ENCODE measurements around the gene KRT20. TPM values are rescaled to one million over a fixed set of nuclear protein-coding genes. Genes with fewer than 3 reads are reported as not detected.

The KRT20 gene
- total RNA-seq, 1 donor from 2014 or later = not detected

DNA sequence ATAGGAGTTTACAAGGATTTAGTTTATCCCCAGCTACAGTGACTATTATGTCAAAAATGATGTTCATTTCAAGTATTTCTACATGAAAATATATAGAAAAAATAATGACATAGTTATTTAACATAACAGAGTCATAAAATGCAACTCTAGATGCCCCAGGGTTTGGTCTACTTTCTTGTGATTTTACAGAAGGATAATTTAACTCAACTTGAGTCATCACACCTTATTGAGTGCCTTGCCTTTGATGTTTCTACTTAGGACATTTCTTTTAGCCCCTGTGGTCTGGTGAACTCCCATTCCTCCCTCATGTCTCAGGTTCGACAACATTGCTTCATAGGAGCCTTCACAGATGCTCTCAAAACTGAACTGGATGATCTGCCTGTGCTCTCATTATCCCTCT lies 2.0 kb downstream of the KRT20 start:
- no peak overlapping the region for H3K4me3 ChIP-seq
- TF ChIP-seq, protein P1, sequence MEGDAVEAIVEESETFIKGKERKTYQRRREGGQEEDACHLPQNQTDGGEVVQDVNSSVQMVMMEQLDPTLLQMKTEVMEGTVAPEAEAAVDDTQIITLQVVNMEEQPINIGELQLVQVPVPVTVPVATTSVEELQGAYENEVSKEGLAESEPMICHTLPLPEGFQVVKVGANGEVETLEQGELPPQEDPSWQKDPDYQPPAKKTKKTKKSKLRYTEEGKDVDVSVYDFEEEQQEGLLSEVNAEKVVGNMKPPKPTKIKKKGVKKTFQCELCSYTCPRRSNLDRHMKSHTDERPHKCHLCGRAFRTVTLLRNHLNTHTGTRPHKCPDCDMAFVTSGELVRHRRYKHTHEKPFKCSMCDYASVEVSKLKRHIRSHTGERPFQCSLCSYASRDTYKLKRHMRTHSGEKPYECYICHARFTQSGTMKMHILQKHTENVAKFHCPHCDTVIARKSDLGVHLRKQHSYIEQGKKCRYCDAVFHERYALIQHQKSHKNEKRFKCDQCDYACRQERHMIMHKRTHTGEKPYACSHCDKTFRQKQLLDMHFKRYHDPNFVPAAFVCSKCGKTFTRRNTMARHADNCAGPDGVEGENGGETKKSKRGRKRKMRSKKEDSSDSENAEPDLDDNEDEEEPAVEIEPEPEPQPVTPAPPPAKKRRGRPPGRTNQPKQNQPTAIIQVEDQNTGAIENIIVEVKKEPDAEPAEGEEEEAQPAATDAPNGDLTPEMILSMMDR (IDR thresholded peaks at IDR 0.05) = no peak
- no peaks in the 10 kb centered on the region for H3K36me3 ChIP-seq
- no peaks in the 10 kb centered on the region for H3K9me3 ChIP-seq
- no peaks in the 10 kb centered on the region for H3K4me1 ChIP-seq
- H3K27me3 ChIP-seq = no peaks in the 10 kb centered on the region
- DNase-seq (ENCODE audit: low spot score in 2 of 2) = no peak
- no peak overlapping the region for H3K27ac ChIP-seq
- intact Hi-C loops (cut with DNase I) = no loop called here

DNA sequence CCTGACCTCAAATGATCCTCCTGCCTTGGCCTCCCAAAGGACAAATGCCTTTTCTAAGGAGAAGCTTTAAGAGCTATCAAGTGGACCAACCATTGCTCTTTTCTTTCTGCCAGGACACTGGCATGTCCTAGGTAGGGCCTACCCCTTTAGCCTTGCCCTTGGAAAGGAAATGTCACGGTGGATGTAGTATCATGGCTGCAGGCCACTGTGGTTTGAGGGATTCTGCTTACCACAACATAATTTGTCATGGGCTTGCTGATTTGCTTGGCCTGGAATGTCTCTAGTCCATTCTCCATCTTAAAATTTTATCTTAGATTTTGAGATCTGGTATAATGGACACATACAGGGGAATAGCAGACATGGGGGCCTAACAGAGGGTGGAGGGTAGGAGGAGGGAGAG lies 6.0 kb downstream of the KRT20 start:
- H3K4me3 ChIP-seq = no peak overlapping the region
- H3K4me1 ChIP-seq = no peaks in the 10 kb centered on the region
- no peaks in the 10 kb centered on the region for H3K36me3 ChIP-seq
- no peaks in the 10 kb centered on the region for H3K27me3 ChIP-seq
- no peak overlapping the region for H3K27ac ChIP-seq
- DNase-seq (ENCODE audit: low spot score in 2 of 2) = no peak
- intact Hi-C loops (cut with DNase I) = no loop called here
- TF ChIP-seq, protein P1 (IDR thresholded peaks at IDR 0.05) = no peak
- H3K9me3 ChIP-seq = no peaks in the 10 kb centered on the region

DNA sequence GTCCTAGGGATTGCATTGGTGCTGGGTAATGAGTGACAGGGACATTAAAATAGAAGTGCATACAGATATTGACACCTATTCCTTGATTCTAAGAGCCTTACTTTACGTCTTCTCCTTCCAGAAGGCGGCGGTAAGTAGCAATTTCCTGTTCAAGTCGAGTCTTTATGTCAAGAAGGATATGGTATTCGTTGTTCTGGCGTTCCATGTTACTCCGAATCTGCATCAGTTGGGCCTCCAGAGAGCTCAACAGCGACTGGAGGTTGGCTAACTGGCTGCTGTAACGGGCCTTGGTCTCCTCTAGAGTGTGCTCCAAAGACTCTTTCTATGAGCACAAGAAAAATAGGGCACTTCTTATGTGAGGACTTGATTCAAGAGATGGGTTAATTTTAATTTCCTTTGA lies 7.0 kb downstream of the KRT20 start:
- intact Hi-C loops (cut with DNase I) = no loop called here
- no peaks in the 10 kb centered on the region for H3K27me3 ChIP-seq
- H3K9me3 ChIP-seq = no peaks in the 10 kb centered on the region
- no peak overlapping the region for H3K27ac ChIP-seq
- no peaks in the 10 kb centered on the region for H3K36me3 ChIP-seq
- no peak for DNase-seq (ENCODE audit: low spot score in 2 of 2)
- H3K4me3 ChIP-seq = no peak overlapping the region
- TF ChIP-seq, protein P1 (IDR thresholded peaks at IDR 0.05) = no peak
- H3K4me1 ChIP-seq = no peaks in the 10 kb centered on the region

DNA sequence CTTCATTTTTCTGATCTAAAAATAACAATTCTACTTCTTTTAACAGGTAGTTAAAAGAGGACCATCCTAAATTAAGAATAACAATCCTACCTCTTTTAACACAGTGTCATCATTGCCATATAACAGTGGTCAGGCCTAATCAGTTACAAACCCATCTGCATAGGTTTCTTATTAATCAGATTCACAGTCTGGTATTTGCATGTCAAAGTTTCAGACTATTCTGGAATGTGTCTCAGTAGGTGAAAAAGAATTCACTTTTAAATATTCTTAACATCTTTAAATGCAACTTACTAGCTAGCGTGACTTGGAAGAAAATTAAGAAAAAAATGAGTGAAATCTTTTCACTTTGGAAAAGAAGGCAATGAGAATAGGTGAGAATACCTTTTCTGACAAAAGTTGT lies 11.2 kb downstream of the KRT20 start:
- Histone ChIP-seq H3K27ac (no peak overlapping the region), H3K4me1 (no peaks in the 10 kb centered on the region), H3K36me3 (no peaks in the 10 kb centered on the region), H3K9me3 (no peaks in the 10 kb centered on the region), H3K27me3 (no peaks in the 10 kb centered on the region), H3K4me3 (no peak overlapping the region)
- intact Hi-C loops (cut with DNase I) = no loop called here
- DNase-seq (ENCODE audit: low spot score in 2 of 2) = no peak
- TF ChIP-seq, protein P1 (IDR thresholded peaks at IDR 0.05) = no peak

DNA sequence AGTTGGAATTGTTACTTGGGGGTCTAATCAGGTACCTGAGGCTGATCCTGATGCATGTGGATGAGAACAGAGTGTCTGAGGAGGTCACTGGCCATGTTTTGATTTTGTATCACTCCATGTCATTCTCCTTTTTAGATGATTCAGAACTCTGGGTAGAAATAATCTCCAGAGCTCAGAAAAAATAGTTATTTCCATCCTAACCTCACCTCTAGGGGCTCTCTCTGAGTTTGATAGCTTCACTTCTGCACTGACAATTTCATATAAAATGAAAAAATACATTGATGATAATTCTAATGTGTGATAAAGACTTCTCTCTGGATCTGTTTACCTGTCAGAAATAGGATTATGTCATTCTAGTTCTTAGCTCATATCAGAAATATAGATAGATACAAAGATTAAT lies 11.8 kb downstream of the KRT20 start:
- Histone ChIP-seq H3K4me3 (no peak overlapping the region), H3K36me3 (no peaks in the 10 kb centered on the region), H3K9me3 (no peaks in the 10 kb centered on the region), H3K27me3 (no peaks in the 10 kb centered on the region), H3K27ac (no peak overlapping the region), H3K4me1 (no peaks in the 10 kb centered on the region)
- TF ChIP-seq, protein P1 (IDR thresholded peaks at IDR 0.05) = no peak
- DNase-seq (ENCODE audit: low spot score in 2 of 2) = no peak
- intact Hi-C loops (cut with DNase I) = no loop called here

DNA sequence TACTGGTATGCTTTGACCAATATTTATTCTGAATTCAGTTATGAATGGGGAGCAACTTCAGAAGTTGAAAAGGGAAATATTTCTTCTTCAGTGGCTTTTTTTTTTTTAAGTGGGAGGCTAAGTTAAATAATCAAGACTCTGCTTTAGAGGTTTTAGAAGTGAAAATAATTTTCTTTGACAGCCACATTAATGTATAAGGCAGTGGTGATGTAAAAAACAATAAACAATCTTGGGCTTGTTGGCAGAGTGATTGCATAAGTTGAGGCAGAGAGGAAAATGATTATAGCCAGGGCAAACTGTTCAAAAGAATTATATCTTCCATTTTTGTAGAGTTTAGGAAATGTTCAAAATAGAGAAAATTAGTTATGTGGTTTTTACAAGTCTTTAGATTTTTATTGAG lies 12.6 kb downstream of the KRT20 start:
- no peak overlapping the region for H3K27ac ChIP-seq
- H3K36me3 ChIP-seq = no peaks in the 10 kb centered on the region
- H3K4me1 ChIP-seq = no peaks in the 10 kb centered on the region
- intact Hi-C loops (cut with DNase I) = no loop called here
- no peak for DNase-seq (ENCODE audit: low spot score in 2 of 2)
- no peak overlapping the region for H3K4me3 ChIP-seq
- H3K9me3 ChIP-seq = no peaks in the 10 kb centered on the region
- TF ChIP-seq, protein P1 (IDR thresholded peaks at IDR 0.05) = no peak
- H3K27me3 ChIP-seq = no peaks in the 10 kb centered on the region

All from ascending aorta (tissue), 2 donors.